ENCODE measurements around the gene B4GALT3. TPM values are rescaled to one million over a fixed set of nuclear protein-coding genes. Genes with fewer than 3 reads are reported as not detected.

The B4GALT3 gene
- total and polyA plus RNA-seq, 9 of the 15 experiments (the other 6 are each of a cell fraction or from before 2014, with no cell fraction given): 31.2 to 103 (median 46.1) TPM

- TF ChIP-seq PHB (CRISPR knock-in tag; IDR thresholded peaks at IDR 0.05) (no peak), CBFB (CRISPR knock-in tag; IDR thresholded peaks at IDR 0.05) (no peak), ZBTB43 (CRISPR knock-in tag; IDR thresholded peaks at IDR 0.05) (no peak), CTCF (IDR thresholded peaks at IDR 0.05 in 2 of 3, conservative IDR thresholded peaks at IDR 0.05 in 1 of 3; ENCODE audit: insufficient read depth in 2 of 3, low read depth in 1 of 3, low read length in 3 of 3) (0 out of 6 replicates have a peak, but pooled peaks of 1 of the 3 experiments have one; percentile 17), COPS2 (conservative IDR thresholded peaks at IDR 0.05) (no peak), TEAD4 (IDR thresholded peaks at IDR 0.05; ENCODE audit: low read length) (no peak), TEAD4 (CRISPR knock-in tag; IDR thresholded peaks at IDR 0.05; ENCODE audit: borderline replicate concordance) (no peak)
Observed at GRCh38 chr1:161158316-161159010, 18.8 kb downstream of the B4GALT3 start (continued).

Measured in K562 (cell line).